ENCODE data around the gene ELOF1.
A peak's percentile ranks its signal among the peaks of the same experiment; 100 is the strongest.

The ELOF1 gene

GRCh38 chr19:11534538-11534937 is 24.5 kb downstream of the ELOF1 start:
- no peak for DNase-seq

- peak; percentile 19 for DNase-seq
Measured at GRCh38 chr19:11530432-11530831, 28.6 kb downstream of the ELOF1 start.

- DNase-seq = peak; percentile 94
Measured at GRCh38 chr19:11528551-11529341, 30.3 kb downstream of the ELOF1 start, which contains the start of gene ECSIT. ECSIT (minus strand) TSS chr19:11529134; CDS start chr19:11519170, 9,964 bp downstream.

- DNase-seq = no peak
Measured at GRCh38 chr19:11519138-11519537, 39.9 kb downstream of the ELOF1 start.

GRCh38 chr19:11513946-11514345 is 45.1 kb downstream of the ELOF1 start:
- DNase-seq = no peak

GRCh38 chr19:11510444-11510843 is 48.6 kb downstream of the ELOF1 start:
- DNase-seq = no peak

GRCh38 chr19:11507370-11508078 is 51.5 kb downstream of the ELOF1 start:
- no peak for DNase-seq

- no peak for DNase-seq
Measured at GRCh38 chr19:11506967-11507366, 52.1 kb downstream of the ELOF1 start.

- no peak for DNase-seq
Measured at GRCh38 chr19:11506101-11506555, 52.9 kb downstream of the ELOF1 start.

- peak; percentile 96 for DNase-seq
Measured at GRCh38 chr19:11505504-11506100, 53.4 kb downstream of the ELOF1 start, which contains the start of gene ZNF653. ZNF653 (minus strand) TSS chr19:11505839; CDS start chr19:11505786, 53 bp downstream.

- peak; percentile 99 for DNase-seq
Measured at GRCh38 chr19:11505032-11505503, 54.0 kb downstream of the ELOF1 start.

- no peak for DNase-seq
Measured at GRCh38 chr19:11504502-11505031, 54.5 kb downstream of the ELOF1 start.

Data from CD4-positive, alpha-beta T cell treated with Interleukin-6 for 4 hours (primary cell).